HEK293T (cell line): ENCODE measurements around the gene PAOX.

ENCODE experiments used
- CTCF ChIA-PET: fragments of 350-600 bp; formaldehyde crosslinking; extraction: SDS; loops from one replicate; lab custom pipeline; 2021; ENCODE audit warnings: antibody characterized with exemption, inconsistent platforms; lab: Yijun Ruan, JAX
- POLR2A ChIA-PET: fragments of 350-600 bp; formaldehyde crosslinking; extraction: SDS; loops from one replicate; lab custom pipeline; 2020; ENCODE audit warnings: antibody characterized with exemption, inconsistent platforms; lab: Yijun Ruan, JAX
- DNase-seq: peaks from one replicate; pipeline ENCODE4 v3.0.0; 2012; ENCODE audit warnings: mixed read lengths; ENCODE audit errors: extremely low spot score
- ARNT ChIP-seq: fragments of 450-650 bp; IDR thresholded peaks from 2 replicates; pipeline ENCODE4 v1.6.1; 2017; ENCODE audit warnings: mild to moderate bottlenecking
- BHLHE40 ChIP-seq: fragments of 450-650 bp; IDR thresholded peaks from 2 replicates; pipeline ENCODE4 v1.6.1; 2016; ENCODE audit warnings: mild to moderate bottlenecking, moderate library complexity, borderline replicate concordance
- CTBP1 ChIP-seq: fragments of 450-650 bp; IDR thresholded peaks from 2 replicates; pipeline ENCODE4 v1.6.1; 2016; ENCODE audit warnings: borderline replicate concordance
- ELF4 ChIP-seq: fragments of 450-650 bp; IDR thresholded peaks from 2 replicates; pipeline ENCODE4 v1.6.1; 2017; ENCODE audit warnings: antibody characterized with exemption
- FOXA1 ChIP-seq: fragments of 450-650 bp; IDR thresholded peaks from 2 replicates; pipeline ENCODE4 v1.6.1; 2016; ENCODE audit warnings: mild to moderate bottlenecking
- FOXK2 ChIP-seq: fragments of 450-650 bp; IDR thresholded peaks from 2 replicates; pipeline ENCODE4 v1.6.1; 2016; ENCODE audit warnings: mild to moderate bottlenecking
- FOXM1 ChIP-seq: fragments of 450-650 bp; IDR thresholded peaks from 2 replicates; pipeline ENCODE4 v1.6.1; 2017; ENCODE audit warnings: mild to moderate bottlenecking, borderline replicate concordance
- L3MBTL2 ChIP-seq: fragments of 450-650 bp; conservative IDR thresholded peaks from 2 replicates; pipeline ENCODE4 v1.6.1; 2016; ENCODE audit warnings: mild to moderate bottlenecking
- LEF1 ChIP-seq: fragments of 450-650 bp; IDR thresholded peaks from 2 replicates; pipeline ENCODE4 v1.6.1; 2017; ENCODE audit warnings: mild to moderate bottlenecking, borderline replicate concordance
- NFRKB ChIP-seq: fragments of 450-650 bp; IDR thresholded peaks from 2 replicates; pipeline ENCODE4 v1.6.1; 2016; ENCODE audit warnings: mild to moderate bottlenecking, moderate library complexity
- SP1 ChIP-seq: fragments of 450-650 bp; IDR thresholded peaks from 2 replicates; pipeline ENCODE4 v1.6.1; 2017
- SUZ12 ChIP-seq: fragments of 450-650 bp; IDR thresholded peaks from 2 replicates; pipeline ENCODE4 v1.6.1; 2016; ENCODE audit warnings: mild to moderate bottlenecking
- TARDBP ChIP-seq: fragments of 450-650 bp; IDR thresholded peaks from 2 replicates; pipeline ENCODE4 v1.6.1; 2016
- ZNF384 ChIP-seq: fragments of 450-650 bp; IDR thresholded peaks from 2 replicates; pipeline ENCODE4 v1.6.1; 2016
- TF ChIP-seq, protein P1 (sequence below): fragments of 450-650 bp; IDR thresholded peaks from 2 replicates; pipeline ENCODE4 v1.6.1; 2016

Gene PAOX

DNA sequence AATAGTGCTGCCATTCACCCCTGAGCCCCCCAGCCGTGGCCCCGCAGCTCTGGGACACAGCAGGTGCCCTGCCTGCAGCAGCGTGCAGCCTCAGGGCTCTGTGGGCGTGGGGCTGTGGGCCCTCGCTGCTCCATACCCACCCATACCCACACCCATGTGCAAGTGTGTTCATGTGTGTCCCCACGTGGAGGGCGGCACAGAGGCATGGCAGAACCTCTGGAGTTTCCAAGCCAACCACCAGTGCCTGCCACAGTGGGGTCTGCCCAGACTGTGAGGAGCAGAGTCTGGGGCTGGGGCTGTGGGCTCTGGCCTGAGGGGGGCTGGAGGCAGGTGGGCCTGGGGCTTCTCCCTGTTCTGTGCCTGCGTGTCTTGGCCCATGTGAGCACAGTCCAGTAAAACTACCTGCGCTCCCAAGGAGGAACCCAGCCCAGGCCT is 29.5 kb upstream of the PAOX start:
- ChIA-PET POLR2A (no interaction called here), CTCF (no interaction called here)
- no peak for TF ChIP-seq ELF4
- no peak for TF ChIP-seq SUZ12
- no peak for TF ChIP-seq FOXM1
- TF ChIP-seq FOXA1 = no peak
- DNase-seq = no peak

DNA sequence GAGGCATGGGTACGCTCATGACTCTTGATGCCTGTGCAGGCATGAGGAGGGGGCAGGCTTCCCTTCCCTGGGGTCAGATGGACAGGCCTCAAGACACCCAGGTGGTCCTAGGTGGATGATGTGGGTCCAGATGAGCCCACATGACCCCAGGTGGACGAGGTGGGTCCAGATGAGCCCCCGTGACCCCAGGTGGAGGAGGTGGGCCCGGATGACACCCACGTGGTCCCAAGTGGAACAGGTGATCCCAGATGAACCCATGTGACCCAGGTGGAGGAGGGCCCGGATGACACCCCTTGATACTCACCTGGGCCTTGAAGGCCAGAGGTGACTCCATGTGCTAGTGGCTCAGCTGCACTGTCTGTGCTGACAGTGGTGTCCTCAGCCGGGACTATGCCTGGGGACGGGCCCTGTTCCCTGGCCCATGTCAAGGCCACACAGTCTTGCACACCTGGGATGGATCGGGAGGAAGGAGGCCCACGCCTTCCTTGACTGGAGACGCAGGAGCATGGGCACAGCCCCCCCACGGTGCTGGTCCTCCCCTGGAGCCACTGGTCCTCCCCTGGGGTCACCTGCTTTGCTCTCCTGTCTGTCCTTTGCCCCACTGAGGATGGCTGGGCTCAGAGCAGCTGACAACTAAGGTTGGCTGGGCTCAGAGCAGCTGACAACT is 28.6 kb upstream of the PAOX start:
- ChIA-PET CTCF (interaction anchor here (1.0 kb wide), 1 partner anchor 21 kb away, joined by 3 read pairs; no protein-coding TSS in a partner anchor), POLR2A (no interaction called here)
- no peak for DNase-seq
- TF ChIP-seq L3MBTL2 (no peak), FOXA1 (no peak), ZNF384 (no peak), LEF1 (no peak), FOXM1 (no peak), ARNT (no peak), SP1 (no peak), BHLHE40 (no peak)
- TF ChIP-seq, protein P1, sequence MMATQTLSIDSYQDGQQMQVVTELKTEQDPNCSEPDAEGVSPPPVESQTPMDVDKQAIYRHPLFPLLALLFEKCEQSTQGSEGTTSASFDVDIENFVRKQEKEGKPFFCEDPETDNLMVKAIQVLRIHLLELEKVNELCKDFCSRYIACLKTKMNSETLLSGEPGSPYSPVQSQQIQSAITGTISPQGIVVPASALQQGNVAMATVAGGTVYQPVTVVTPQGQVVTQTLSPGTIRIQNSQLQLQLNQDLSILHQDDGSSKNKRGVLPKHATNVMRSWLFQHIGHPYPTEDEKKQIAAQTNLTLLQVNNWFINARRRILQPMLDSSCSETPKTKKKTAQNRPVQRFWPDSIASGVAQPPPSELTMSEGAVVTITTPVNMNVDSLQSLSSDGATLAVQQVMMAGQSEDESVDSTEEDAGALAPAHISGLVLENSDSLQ = no peak

DNA sequence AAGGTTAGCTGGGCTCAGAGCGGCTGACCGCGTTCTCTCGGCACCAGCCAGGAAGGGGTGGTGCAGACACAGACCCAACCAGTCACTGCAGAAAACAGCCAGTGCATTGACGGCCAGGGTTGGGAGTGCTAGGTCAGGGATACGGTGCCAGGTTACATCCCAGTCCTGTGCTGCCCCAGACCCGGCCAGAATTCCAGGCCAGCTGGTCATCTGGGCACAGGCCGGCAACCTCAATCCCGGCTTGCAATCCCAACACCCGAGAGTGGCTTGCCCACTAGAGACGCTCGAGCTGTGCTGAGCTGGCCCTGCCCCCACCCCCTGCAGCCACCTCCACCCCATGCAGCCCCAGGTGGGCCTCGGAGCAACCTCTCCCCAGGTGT is 28.1 kb upstream of the PAOX start:
- ChIA-PET CTCF (interaction anchor here (1.0 kb wide), 1 partner anchor 21 kb away, joined by 3 read pairs; no protein-coding TSS in a partner anchor), POLR2A (no interaction called here)
- TF ChIP-seq TARDBP (no peak), SP1 (no peak), CTBP1 (no peak), BHLHE40 (no peak)
- no peak for DNase-seq

DNA sequence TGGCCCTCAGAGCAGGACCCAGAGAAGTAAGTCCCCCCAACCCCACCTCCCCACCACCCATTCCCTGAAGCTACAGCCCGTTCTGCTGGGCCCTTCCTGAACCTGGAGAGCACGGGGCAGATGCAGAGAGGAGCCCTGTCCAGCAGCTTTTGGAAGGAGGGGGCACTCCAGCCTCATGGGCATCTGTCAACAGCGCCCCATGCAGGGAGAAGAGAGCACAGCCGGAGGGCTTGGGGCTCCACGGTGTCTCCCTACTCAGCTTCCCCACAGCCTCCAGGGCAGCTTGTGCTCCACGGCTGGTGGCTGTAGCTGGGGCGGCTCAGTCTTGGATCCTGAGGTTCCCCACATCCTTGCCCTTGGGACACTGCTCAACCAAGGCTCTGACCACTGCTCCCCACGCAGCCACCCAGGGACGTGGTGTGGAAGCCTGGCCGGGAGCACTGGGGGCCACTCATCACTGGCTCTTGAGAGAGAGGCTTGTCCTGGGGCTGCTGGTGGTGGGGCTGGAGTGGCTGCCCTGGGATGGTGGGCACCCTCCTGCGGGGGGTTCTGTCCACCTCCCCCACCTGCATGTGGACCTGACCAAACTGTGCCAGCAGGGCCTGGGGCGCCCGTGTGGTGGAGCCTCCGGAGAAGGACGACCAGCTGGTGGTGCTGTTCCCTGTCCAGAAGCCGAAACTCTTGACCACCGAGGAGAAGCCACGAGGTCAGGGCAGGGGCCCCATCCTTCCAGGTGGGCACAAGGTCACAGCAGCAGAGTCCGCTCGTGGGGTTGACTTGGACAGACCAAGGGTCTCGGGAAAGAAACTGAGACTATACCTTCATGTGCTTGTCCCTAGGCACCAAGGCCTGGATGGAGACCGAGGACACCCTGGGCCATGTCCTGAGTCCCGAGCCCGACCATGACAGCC is 27.4 kb upstream of the PAOX start:
- DNase-seq = no peak
- TF ChIP-seq, protein P1 = no peak
- TF ChIP-seq SUZ12 (no peak), ELF4 (no peak), SP1 (no peak), NFRKB (no peak), ZNF384 (no peak)
- CTCF ChIA-PET = interaction anchor here (1.0 to 1.3 kb wide), 2 partner anchors 22 to 23 kb away, joined by 3 read pairs; no protein-coding TSS in a partner anchor
- POLR2A ChIA-PET = no interaction called here

DNA sequence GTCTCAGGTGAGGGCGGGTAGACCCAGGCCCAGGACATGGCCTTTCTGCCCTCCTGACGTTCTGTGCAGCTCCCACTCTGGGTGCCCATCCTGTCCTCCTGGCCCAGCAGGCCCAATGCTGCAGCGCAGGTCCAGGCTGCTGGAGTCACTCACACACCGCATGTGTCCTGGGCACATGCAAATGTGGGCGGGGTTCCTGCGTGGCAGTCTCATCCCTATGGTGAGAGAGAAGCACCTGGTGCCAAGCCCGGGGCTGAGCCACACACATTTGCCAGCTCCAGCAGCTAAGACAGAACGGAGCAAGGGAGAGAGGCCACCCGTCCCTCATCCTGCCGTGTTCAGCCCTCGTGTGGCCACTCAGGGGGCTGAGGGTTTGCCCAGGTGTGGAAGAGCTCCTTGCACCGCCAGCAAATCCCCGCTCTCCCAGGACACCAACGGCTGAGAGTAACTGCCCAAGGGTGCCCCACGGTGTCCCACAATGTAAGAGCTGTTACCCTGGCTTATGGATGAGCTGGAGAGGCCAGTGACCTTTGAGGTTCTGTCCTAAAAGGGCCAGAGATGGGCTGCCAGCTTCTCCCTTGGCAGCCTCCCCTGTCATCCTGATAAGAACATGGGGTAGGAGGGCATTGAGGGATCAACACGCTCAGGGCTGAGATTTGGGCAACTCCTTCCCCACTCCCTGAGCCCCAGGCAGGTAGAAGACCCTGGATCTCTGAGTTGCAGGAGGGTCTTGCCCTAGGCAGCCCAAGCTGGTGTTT is 25.7 kb upstream of the PAOX start:
- ChIA-PET CTCF (interaction anchor here (1.3 to 2.3 kb wide), 2 partner anchors 24 kb away, joined by 3 to 7 read pairs; no protein-coding TSS in a partner anchor), POLR2A (interaction anchor here (1.1 to 1.3 kb wide), 2 partner anchors 20 to 25 kb away, joined by 3 to 4 read pairs; partner anchors contain the start of gene ECHS1)
- TF ChIP-seq SUZ12 (no peak), FOXA1 (no peak), CTBP1 (no peak)
- no peak for DNase-seq

DNA sequence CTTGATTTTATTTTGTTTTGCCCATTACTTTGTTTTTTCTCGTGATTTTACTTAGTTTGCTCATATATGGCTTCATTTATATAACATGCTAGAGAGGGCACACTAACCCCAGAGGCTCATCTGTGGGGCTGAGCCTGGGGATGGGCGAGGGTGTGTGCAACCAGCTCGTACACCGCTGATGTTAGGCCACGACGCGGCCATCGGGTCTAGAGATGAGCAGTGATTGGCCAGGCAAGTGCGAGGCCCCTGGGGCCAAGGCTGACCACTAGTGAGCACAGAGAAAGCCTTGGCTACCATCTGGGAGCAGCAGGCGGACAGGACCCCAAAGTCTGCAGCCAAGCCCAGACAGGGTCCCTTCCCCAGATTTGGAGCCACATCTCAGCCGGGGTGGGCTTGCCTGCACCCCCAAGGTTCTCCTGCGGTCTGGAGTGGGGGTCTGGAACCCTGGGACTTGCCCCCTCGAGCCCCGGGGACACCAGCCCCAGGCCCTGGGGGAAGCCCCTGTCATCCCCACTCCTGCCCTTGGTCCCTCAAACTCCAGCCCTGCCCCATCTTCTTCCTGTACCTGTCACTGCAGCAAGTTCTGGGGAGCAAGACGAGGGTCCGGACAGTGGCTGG is 25.0 kb upstream of the PAOX start:
- ChIA-PET CTCF (interaction anchor here (2.3 kb wide), 1 partner anchor 25 kb away, joined by 7 read pairs; no protein-coding TSS in a partner anchor), POLR2A (interaction anchor here (1.3 kb wide), 1 partner anchor 19 kb away, joined by 4 read pairs; the partner anchor contains the start of gene ECHS1)
- TF ChIP-seq NFRKB = no peak
- no peak for TF ChIP-seq ARNT
- TF ChIP-seq FOXK2 = no peak
- DNase-seq = no peak
